Esophagus squamous epithelium (tissue), 5 donors: ENCODE results near the gene VGLL4. TPM values are rescaled to one million over a fixed set of nuclear protein-coding genes. Genes with fewer than 3 reads are reported as not detected.

Source experiments
- DNase-seq: peaks from one replicate; lab custom pipeline; 2025; lab: John Stamatoyannopoulos, UW
- H3K27ac ChIP-seq, 4 donors: fragments of 200-600 bp; sonication (generic); one replicate each; pipeline ENCODE4 v1.5.1; 2016 to 2019; ENCODE audit warnings: mild to moderate bottlenecking in 1 of 4
- H3K27me3 ChIP-seq, 4 donors: fragments of 200-600 bp; sonication (generic); 1 replicate in 3 of 4; 2 replicates in 1 of 4; pipeline versions ENCODE4 v1.5.1 to v1.6.0; 2017 to 2021; ENCODE audit warnings: antibody characterized with exemption in 1 of 4
- H3K36me3 ChIP-seq, 3 donors: fragments of 200-600 bp; sonication (generic); one replicate each; pipeline ENCODE4 v1.5.1; 2016 to 2019
- H3K4me1 ChIP-seq, 3 donors: fragments of 200-600 bp; sonication (generic); one replicate each; pipeline ENCODE4 v1.5.1; 2017 to 2019
- H3K4me3 ChIP-seq, 4 donors: fragments of 200-600 bp; sonication (generic); 1 replicate in 3 of 4; 2 replicates in 1 of 4; pipeline ENCODE4 v1.5.1; 2016 to 2019; ENCODE audit warnings: mild to moderate bottlenecking in 2 of 4, moderate library complexity in 1 of 4
- H3K9me3 ChIP-seq, 3 donors: fragments of 200-600 bp; sonication (generic); one replicate each; pipeline ENCODE4 v1.5.1; 2016 to 2019
- POLR2A ChIP-seq, 4 donors: fragments of 450-650 bp; IDR thresholded peaks; one replicate each; pipeline ENCODE4 v1.6.1; 2017; ENCODE audit warnings: antibody characterized with exemption in 4 of 4, mild to moderate bottlenecking in 4 of 4, moderate library complexity in 3 of 4
- WGBS, 2 donors: methylation state at CpG; one replicate each; pipeline ENCODE4 v1.1.5; 2018; 5-methylcytosine and 5-hydroxymethylcytosine counted together
- intact Hi-C: fragments of 100-400 bp; cut with DNase I; formaldehyde crosslinking; loops from one replicate; pipeline ENCODE4 v1.15.0; 2022
- total RNA-seq, 4 donors: library from RNA; depleted of rRNA; stranded (reverse); fragments of >200 nt; gene quantifications; one replicate each; pipeline ENCODE4 v1.1.0, GENCODE V29; 2016
- TF ChIP-seq, protein P1 (sequence below), 6 experiments: fragments of 450-650 bp in 4 of 6; fragments of 200-600 bp in 2 of 6; sonication (generic) in 2 of 6; IDR thresholded peaks; one replicate each; pipeline ENCODE4 v1.5.1; 2016 to 2019; ENCODE audit warnings: antibody characterized with exemption in 6 of 6, mild to moderate bottlenecking in 4 of 6, moderate library complexity in 4 of 6
- donor health status: DM: yes; HTN: yes; CAD: no.

Gene VGLL4
- total RNA-seq = 10 to 100 TPM; 31.8 to 50.0 (median 44.5) TPM

- Histone ChIP-seq H3K27ac (peak within 1 kb of the TSS; percentile 80 to 94 (median 88)), H3K4me3 (peak within 1 kb of the TSS; percentile 51 to 73 (median 64)), H3K36me3 (no peaks in the 10 kb centered on the region), H3K4me1 (peaks cover 15 to 58% (median 17%) of the 10 kb centered on the region in 3 donors), H3K9me3 (no peaks in the 10 kb centered on the region), H3K27me3 (no peaks in the 10 kb centered on the region)
- peak; percentile 20 for DNase-seq
- WGBS, 2 donors = 0% methylated on average over 22 to 24 of the region's 24 CpGs
- peak in 3 of 4 donors; percentile 38 to 68 (median 53) for TF ChIP-seq POLR2A (IDR thresholded peaks at IDR 0.05)
- TF ChIP-seq, protein P1, sequence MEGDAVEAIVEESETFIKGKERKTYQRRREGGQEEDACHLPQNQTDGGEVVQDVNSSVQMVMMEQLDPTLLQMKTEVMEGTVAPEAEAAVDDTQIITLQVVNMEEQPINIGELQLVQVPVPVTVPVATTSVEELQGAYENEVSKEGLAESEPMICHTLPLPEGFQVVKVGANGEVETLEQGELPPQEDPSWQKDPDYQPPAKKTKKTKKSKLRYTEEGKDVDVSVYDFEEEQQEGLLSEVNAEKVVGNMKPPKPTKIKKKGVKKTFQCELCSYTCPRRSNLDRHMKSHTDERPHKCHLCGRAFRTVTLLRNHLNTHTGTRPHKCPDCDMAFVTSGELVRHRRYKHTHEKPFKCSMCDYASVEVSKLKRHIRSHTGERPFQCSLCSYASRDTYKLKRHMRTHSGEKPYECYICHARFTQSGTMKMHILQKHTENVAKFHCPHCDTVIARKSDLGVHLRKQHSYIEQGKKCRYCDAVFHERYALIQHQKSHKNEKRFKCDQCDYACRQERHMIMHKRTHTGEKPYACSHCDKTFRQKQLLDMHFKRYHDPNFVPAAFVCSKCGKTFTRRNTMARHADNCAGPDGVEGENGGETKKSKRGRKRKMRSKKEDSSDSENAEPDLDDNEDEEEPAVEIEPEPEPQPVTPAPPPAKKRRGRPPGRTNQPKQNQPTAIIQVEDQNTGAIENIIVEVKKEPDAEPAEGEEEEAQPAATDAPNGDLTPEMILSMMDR (IDR thresholded peaks at IDR 0.05) = peak in 2 of 6 experiments; percentile 9 to 27
- intact Hi-C loops = loop anchor here (5.0 kb wide), 1 partner anchor 266 kb away; no protein-coding TSS in a partner anchor
Observed at GRCh38 chr3:11643605-11644087, at the start of gene VGLL4. TSS of gene VGLL4 (minus strand) at chr3:11643915. CDS start at chr3:11643518, 397 bp downstream.

GRCh38 chr3:11692532-11692813 lies 48.8 kb upstream of the VGLL4 start:
- 71 to 76% methylated on average over 5 of the region's 5 CpGs for WGBS, 2 donors
- Histone ChIP-seq H3K27ac (no peak overlapping the region), H3K9me3 (no peaks in the 10 kb centered on the region), H3K27me3 (no peaks in the 10 kb centered on the region), H3K4me1 (peaks cover 0 to 25% (median 0%) of the 10 kb centered on the region in 3 donors), H3K36me3 (peaks cover 0 to 41% (median 0%) of the 10 kb centered on the region in 3 donors), H3K4me3 (no peak overlapping the region)
- DNase-seq = no peak
- TF ChIP-seq, protein P1 (IDR thresholded peaks at IDR 0.05) = no peak
- TF ChIP-seq POLR2A (IDR thresholded peaks at IDR 0.05) = no peak
- intact Hi-C loops = no loop called here

GRCh38 chr3:11691767-11692531 lies 48.2 kb upstream of the VGLL4 start:
- H3K36me3 ChIP-seq = peaks cover 0 to 39% (median 0%) of the 10 kb centered on the region in 3 donors
- peaks cover 0 to 25% (median 0%) of the 10 kb centered on the region in 3 donors for H3K4me1 ChIP-seq
- DNase-seq = no peak
- H3K27me3 ChIP-seq = no peaks in the 10 kb centered on the region
- no peak overlapping the region for H3K4me3 ChIP-seq
- 82 to 95% methylated on average over 2 to 3 of the region's 3 CpGs for WGBS, 2 donors
- intact Hi-C loops = no loop called here
- H3K9me3 ChIP-seq = no peaks in the 10 kb centered on the region
- no peak for TF ChIP-seq POLR2A (IDR thresholded peaks at IDR 0.05)
- TF ChIP-seq, protein P1 (IDR thresholded peaks at IDR 0.05) = no peak
- H3K27ac ChIP-seq = no peak overlapping the region

- 65 to 69% methylated on average over 8 of the region's 8 CpGs for WGBS, 2 donors
- intact Hi-C loops = no loop called here
- Histone ChIP-seq H3K9me3 (no peaks in the 10 kb centered on the region), H3K27ac (no peak overlapping the region), H3K27me3 (no peaks in the 10 kb centered on the region), H3K4me1 (peaks cover 0 to 25% (median 0%) of the 10 kb centered on the region in 3 donors), H3K36me3 (peaks cover 0 to 39% (median 0%) of the 10 kb centered on the region in 3 donors), H3K4me3 (no peak overlapping the region)
- no peak for DNase-seq
- TF ChIP-seq POLR2A (IDR thresholded peaks at IDR 0.05) = no peak
- TF ChIP-seq, protein P1 (IDR thresholded peaks at IDR 0.05) = no peak
Observed at GRCh38 chr3:11690863-11691766, 47.4 kb upstream of the VGLL4 start.
